NCI-H524 treated with DMSO at 0.1 percent for 48 hours (cell line): ENCODE data around the gene GPX4.

Experiments
- DNase-seq: peaks from one replicate; lab custom pipeline; 2025; lab: John Stamatoyannopoulos, UW

Gene GPX4

DNA sequence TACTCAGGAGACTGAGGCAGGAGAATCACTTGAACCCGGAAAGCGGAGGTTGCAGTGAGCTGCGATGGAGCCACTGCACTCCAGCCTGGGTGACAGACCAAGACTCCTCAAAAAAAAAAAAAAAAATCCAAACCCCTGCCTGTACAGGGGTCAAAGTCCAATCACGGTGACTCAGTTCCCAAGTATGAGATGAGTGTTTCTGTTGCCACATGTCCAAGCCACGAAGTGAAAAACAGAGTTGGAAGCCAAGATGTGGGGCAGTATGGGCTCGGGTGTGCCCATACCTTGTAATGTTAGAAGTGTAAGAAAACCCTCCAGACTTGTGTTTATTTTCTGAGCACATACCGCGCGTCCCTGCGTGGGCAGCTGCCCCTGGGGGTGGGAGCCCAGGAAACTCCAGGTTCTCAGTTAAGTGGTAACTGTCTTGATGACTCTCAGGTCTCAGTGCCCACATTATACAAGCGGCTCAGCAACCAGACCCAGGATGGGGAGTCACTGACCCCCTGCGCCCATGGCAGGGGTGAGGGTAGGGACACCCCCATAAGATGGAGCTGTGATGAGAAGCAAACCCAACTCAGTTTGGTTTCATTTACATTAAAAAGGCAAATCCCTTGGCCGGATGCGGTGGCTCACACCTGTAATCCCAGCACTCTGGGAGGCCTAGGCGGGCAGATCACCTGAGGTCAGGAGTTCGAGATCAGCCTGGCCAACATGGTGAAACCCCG, 1.2 kb upstream of the GPX4 start:
- DNase-seq: no peak

DNA sequence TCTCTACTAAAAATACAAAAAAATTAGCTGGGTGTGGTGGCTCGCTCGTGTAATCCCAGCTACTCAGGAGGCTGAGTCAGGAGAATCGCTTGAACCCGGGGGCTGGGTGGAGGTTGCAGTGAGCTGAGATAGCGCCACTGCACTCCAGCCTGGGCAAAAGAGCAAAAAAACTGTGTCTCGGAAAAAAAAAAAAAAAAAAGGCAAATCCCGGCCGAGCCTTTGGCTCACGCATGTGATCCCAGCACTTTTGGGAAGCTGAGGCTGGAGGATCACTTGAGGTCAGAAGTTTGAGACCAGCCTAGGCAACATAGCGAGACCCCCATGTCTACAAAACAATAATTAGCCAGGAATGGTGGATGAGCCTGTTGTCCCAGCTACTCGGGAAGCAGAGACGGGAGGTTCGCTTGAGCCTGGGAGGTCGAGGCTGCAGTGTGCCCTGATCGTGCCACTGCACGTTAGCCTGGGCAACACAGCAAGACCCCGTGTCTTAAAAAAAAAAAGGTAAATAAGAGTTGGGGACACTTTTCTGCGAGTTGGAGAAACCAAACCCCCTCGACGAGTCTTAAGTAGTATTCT, 574 bp upstream of the GPX4 start:
- no peak for DNase-seq

- no peak for DNase-seq
Measured at GRCh38 chr19:1104311-1105007, 665 bp downstream of the GPX4 start.

GRCh38 chr19:1105008-1105872, 1.4 kb downstream of the GPX4 start:
- DNase-seq: no peak

GRCh38 chr19:1105873-1106840, 2.4 kb downstream of the GPX4 start:
- no peak for DNase-seq

DNA sequence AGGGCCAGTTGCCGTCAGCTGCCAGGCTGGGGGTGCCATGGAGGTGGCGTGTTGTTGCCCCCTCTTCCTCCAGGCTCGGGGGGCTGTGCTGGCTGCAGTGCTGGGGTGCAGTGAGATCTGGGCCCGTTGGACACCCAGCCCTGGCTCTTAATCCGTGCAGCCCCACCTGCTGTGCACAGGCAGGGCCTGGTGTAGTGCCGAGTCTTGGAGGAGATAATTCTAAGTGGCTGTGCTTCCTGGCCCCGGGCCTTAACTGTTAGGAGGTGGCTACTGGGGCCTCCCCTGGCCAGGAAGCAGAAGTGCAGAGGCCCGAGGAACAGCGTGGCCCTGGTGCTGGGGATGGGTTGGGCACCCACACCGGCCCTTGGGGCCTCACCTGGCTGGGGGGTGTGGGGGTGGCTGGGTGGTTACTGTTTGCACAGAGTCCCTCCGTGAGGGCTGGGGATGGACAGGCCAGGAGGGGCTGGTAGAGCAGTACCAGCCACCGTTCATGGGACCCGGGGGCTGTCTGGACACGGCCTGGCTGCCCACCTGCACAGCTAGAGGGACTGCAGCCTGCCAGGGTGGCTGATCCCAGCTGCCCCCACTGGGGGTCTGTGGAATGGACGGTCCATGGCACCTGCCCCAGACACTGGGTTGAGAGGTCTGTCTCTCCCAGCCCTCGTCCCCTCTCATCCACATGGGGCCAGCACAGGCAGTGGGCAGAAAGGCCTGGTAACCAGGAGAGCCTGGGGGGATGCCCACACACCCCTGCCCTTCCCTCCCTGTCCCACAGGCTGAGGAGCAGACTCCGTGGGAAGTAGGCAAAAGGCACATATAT, 3.3 kb downstream of the GPX4 start:
- no peak for DNase-seq

- no peak for DNase-seq
Measured at GRCh38 chr19:1107661-1108261, 4.0 kb downstream of the GPX4 start.

GRCh38 chr19:1108291-1109031, 4.7 kb downstream of the GPX4 start:
- no peak for DNase-seq

- DNase-seq: no peak
Measured at GRCh38 chr19:1109032-1109551, 5.3 kb downstream of the GPX4 start.

GRCh38 chr19:1109697-1110671, 6.2 kb downstream of the GPX4 start:
- DNase-seq: no peak

DNA sequence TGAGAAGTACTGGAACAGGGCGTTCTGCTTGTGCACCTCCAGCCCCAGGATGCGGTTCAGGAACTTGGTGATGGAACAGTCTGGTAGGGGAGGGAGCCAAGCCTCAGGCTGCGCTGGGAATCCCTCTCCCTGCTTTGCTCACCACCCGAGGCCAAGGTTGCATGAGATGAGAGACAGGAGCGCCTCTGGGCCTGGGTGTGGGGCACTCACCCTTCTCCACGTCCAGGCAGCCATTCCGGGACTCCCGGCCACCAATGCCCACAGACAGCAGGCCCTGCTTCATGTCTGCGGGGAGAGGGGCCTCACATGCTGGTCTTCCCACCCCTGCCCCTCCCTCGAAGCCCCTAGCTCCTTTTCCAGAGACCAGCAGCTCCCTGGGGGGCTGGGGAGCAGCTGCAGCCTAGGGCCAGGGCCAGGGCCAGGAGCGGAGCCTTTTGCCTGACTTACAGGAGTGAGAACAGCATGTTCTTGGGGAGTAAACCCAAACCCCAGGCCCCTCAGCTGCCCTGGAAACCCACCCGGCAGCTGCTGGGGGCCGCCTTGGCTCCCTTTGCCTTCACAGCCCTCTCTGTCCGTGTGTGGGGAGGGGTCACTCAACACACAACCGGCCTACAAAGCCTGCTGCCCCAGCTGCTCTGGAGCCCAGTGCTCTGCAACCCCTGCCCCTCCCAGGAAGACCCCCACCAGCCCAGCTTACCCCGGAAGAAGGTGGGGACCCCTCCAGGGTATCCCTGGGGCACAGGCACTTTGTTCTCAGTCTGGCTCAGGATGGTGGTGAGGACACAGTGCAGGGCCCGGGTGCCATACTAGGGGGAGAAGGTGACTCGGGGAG, 7.2 kb downstream of the GPX4 start:
- no peak for DNase-seq

GRCh38 chr19:1111641-1112267, 8.0 kb downstream of the GPX4 start:
- DNase-seq: no peak

DNA sequence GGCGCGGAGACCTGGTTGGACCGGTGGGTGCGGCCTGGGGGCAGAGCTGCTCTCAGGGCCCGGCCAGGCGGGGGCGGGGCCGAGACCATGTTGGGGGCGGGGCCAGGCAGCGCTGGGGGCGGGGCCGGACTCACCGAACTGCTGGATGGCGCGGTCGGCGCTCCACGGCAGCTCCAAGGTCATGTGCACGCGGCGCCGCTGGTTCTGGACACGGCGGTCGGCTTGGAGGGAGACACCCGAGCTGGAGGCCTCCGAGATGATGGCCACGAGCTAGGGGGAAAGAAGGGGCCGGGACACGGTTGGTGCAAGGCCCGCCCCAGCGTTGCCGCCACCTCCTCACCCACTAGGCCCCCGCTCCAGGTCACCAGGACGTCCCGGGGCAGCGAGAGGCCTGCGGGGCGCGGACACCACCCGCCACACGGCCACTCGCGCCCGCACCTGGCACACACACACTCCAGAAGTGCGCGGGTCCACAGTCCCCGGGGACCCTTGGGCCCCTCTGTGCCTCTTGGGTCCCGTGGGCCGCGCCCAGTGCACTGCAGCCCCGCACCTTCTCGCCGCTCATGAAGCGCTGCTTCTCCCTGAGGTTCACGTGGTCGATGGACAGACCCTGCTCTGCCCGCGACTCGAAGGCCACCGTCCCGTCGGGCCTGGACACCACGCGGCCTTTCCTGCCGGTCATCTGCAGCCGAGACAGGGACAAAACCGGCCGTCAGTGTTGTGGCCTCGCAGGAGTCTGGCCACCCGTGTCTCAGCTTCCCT, 8.7 kb downstream of the GPX4 start:
- DNase-seq: no peak

DNA sequence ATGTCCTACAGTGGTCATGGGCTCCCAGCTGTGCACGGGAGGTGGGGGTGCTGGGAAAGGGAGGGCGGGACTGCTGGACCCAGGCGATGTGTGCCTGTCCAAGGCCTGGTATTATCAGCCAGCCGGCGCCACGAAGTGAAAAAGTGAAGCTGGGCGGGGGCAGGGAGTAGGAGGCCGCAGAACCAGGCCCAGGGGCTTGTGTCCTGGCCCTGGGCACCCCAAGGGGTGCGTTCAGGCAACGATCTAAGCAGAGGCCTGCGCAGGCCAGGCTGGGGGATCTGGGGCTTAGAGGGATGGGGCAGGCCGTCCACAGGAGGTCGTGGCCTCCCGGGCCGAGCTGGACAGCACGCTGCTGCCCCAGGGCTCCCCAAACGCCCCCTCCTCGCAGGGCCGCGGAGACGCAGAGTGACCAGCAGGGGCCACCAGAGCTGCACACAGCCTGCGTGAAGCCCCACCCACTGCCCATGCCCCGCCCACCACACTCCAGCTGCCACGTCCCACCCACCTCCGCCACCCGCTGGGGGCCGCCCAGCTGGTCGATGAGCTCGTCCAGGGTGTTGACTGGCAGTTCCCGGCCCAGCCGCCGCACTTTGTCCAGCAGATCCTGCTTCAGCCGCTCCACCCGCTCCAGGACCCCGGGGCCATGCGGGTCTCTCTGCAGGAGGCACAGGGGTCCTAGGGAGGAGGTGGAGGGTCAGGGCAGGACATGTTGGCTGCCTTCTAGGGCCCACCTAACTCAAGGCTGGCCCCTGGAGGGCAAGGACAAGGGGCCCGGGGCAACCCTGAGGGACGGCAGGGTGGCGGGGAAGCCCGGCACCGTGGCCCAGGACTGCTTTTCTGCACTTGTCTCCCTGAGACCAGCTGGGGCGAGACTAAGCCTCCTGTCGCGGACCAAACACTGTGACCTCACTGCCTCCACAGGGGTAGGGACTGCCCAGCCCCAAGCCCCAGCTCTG, 9.5 kb downstream of the GPX4 start:
- DNase-seq: peak; percentile 61
